SIG-M5 (cell line): Measurements from ENCODE around the gene PLAC9.

Experiments used
- DNase-seq: peaks from one replicate; lab custom pipeline; 2025; lab: John Stamatoyannopoulos, UW

PLAC9 gene

GRCh38 chr10:80184291-80184690 lies 51.8 kb downstream of the PLAC9 start:
- no peak for DNase-seq

GRCh38 chr10:80185578-80186299 lies 53.2 kb downstream of the PLAC9 start:
- no peak for DNase-seq

- DNase-seq = no peak
Observed at GRCh38 chr10:80186364-80187012, 54.0 kb downstream of the PLAC9 start.

GRCh38 chr10:80187060-80187459 lies 54.5 kb downstream of the PLAC9 start:
- DNase-seq = no peak

GRCh38 chr10:80187465-80188409 lies 55.2 kb downstream of the PLAC9 start:
- DNase-seq = peak; percentile 29

GRCh38 chr10:80188713-80189112 lies 56.2 kb downstream of the PLAC9 start:
- no peak for DNase-seq

- no peak for DNase-seq
Observed at GRCh38 chr10:80191589-80192270, 59.2 kb downstream of the PLAC9 start.

GRCh38 chr10:80192553-80192952 lies 60.0 kb downstream of the PLAC9 start:
- no peak for DNase-seq

GRCh38 chr10:80194373-80195045 lies 62.0 kb downstream of the PLAC9 start:
- DNase-seq = no peak
